ENCODE results near the gene TNFAIP8L2. TPM values are rescaled to one million over a fixed set of nuclear protein-coding genes. Genes with fewer than 3 reads are reported as not detected.
"Not testable (repeated sequence)": the region's sequence is repeated elsewhere in the genome, so short reads cannot be mapped to it uniquely, and the experiment has no call there.

The TNFAIP8L2 gene
- total and polyA plus RNA-seq, 2 experiments from 2014 or later: 0.20 to 0.45 TPM

DNA sequence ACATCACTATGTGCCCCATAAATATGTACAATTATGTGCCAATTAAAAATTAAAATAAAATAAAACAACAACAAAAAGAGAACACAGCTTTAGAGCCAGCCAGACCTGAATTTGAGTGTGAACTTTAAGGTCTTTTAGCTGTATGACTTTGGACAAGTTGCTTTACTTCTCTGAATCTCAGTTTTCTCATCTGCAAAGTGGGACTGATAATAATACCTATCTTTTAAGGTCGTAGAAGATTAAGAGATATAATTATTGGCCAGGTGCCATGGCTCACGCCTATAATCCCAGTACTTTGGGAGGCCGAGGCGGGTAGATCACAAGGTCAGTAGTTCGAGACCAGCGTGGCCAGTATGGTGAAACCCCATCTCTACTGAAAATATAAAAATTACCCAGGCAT lies 36.9 kb downstream of the TNFAIP8L2 start:
- H3K36me3 ChIP-seq: no peaks in the 10 kb centered on the region
- H3K4me3 ChIP-seq: no peak overlapping the region
- no peak for DNase-seq (ENCODE audit: low read depth in 1 of 2, low spot score in 1 of 2)

DNA sequence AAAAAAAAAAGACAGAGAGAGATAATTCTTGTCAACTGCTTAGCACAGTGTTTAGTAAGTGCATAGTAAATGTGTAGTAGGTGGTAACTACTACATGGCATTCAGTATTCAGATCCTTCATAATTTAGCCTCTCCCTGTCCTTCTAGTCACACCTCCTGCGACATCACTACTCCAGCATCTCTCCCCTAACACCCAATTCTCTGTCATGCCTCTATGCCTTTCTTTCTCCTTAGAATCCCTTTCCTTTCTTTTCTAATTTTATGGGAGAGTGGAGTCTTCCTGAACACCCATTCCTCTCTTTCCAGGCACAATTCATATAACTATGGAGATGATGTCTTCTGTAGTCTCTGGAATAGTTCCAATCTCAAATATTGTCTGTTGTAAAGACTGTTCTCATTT lies 37.4 kb downstream of the TNFAIP8L2 start:
- TF ChIP-seq, protein P1, sequence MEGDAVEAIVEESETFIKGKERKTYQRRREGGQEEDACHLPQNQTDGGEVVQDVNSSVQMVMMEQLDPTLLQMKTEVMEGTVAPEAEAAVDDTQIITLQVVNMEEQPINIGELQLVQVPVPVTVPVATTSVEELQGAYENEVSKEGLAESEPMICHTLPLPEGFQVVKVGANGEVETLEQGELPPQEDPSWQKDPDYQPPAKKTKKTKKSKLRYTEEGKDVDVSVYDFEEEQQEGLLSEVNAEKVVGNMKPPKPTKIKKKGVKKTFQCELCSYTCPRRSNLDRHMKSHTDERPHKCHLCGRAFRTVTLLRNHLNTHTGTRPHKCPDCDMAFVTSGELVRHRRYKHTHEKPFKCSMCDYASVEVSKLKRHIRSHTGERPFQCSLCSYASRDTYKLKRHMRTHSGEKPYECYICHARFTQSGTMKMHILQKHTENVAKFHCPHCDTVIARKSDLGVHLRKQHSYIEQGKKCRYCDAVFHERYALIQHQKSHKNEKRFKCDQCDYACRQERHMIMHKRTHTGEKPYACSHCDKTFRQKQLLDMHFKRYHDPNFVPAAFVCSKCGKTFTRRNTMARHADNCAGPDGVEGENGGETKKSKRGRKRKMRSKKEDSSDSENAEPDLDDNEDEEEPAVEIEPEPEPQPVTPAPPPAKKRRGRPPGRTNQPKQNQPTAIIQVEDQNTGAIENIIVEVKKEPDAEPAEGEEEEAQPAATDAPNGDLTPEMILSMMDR (IDR thresholded peaks at IDR 0.05; ENCODE audit: low read depth, low read length): no peak
- Histone ChIP-seq H3K4me3 (no peak overlapping the region), H3K27ac (no peak overlapping the region), H3K9me3 (ENCODE audit: low read depth) (no peaks in the 10 kb centered on the region), H3K4me1 (ENCODE audit: low read depth) (no peaks in the 10 kb centered on the region), H3K36me3 (no peaks in the 10 kb centered on the region), H3K27me3 (no peaks in the 10 kb centered on the region)
- no peak for DNase-seq (ENCODE audit: low read depth in 1 of 2, low spot score in 1 of 2)

More for the DNA sequence above, 36.9 kb downstream of the TNFAIP8L2 start:
- TF ChIP-seq, protein P1 (IDR thresholded peaks at IDR 0.05; ENCODE audit: low read depth, low read length): no peak
- Histone ChIP-seq H3K27ac (no peak overlapping the region), H3K9me3 (ENCODE audit: low read depth) (no peaks in the 10 kb centered on the region), H3K27me3 (no peaks in the 10 kb centered on the region), H3K4me1 (ENCODE audit: low read depth) (no peaks in the 10 kb centered on the region)

DNA sequence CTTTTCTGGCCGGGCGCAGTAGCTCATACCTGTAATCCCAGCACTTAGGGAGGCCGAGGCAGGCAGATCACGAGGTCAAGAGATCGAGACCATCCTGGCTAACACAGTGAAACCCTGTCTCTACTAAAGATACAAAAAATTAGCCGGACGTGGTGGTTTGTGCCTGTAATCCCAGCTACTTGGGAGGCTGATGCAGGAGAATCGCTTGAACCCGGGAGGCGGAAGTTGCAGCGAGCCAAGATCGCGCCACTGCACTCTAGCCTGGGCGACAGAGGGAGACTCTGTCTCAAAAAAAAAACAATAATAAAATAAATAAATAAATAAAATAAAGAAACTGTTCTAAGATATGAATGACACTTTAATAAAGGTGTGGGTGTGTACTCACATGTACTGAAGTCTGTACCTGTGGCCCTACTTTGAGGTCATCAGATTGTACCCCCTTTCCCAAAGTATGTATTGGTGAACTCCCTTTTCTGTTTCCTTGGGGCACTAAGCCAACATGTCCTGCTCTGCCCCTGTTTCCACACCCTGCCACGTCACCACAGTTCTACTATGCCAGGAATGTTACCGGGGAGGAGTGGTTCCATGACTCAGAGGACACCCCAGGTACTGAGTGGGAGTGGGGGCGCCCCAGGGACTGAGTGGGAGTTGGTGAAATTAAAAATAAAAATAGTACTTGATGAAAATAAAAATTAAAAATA lies 38.6 kb downstream of the TNFAIP8L2 start:
- H3K36me3 ChIP-seq; H3K4me1 ChIP-seq (ENCODE audit: low read depth); H3K27ac ChIP-seq; H3K9me3 ChIP-seq (ENCODE audit: low read depth); H3K4me3 ChIP-seq; H3K27me3 ChIP-seq: not testable (repeated sequence)
- peak in 1 of 2 donors; percentile 92 for DNase-seq (ENCODE audit: low read depth in 1 of 2, low spot score in 1 of 2)

DNA sequence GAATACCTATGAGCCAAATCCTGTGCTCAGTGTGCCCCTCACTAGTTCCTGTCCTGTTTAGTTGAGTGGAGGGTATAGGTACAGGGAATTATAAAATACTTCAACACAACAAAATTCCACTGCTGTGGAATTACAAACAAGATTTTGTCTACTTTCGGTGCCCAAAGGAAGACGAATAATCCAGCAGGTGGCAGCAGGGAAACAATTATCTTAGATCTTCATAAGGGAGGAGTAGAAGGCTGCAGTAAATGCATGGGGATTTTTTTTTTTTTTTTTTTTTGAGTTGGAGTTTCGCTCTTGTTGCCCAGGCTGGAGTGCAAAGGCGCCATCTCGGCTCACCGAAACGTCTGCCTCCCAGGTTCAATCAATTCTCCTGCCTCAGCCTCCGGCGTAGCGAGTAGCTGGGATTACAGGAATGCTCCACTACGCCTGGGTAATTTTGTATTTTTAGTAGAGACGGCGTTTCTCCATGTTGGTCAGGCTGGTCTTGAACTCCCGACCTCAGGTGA lies 39.9 kb downstream of the TNFAIP8L2 start:
- Histone ChIP-seq H3K36me3 (no peaks in the 10 kb centered on the region), H3K4me1 (ENCODE audit: low read depth) (peaks cover 6% of the 10 kb centered on the region), H3K9me3 (ENCODE audit: low read depth) (no peaks in the 10 kb centered on the region), H3K27ac (no peak overlapping the region), H3K4me3 (no peak overlapping the region), H3K27me3 (no peaks in the 10 kb centered on the region)
- DNase-seq (ENCODE audit: low read depth in 1 of 2, low spot score in 1 of 2): peak; percentile 75 to 89
- TF ChIP-seq, protein P1 (IDR thresholded peaks at IDR 0.05; ENCODE audit: low read depth, low read length): peak; percentile 56

DNA sequence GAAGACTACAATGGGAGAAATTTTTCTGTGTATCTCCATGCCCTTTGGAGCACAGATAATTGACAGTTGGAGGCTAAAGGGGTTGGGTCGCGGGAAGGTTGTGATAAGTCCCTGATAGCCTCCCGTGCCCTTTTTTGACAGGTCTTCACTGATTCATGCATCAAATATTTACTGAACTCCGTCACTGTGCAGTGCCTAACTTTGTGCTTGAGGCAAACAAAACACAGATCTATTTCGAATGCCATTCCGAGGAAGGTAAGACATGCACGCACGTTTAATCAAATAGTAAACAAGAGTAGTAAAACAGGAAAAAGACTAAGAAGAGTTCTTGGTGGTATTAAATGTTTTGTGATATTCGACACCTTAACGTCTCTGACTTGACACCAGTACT lies 41.4 kb downstream of the TNFAIP8L2 start:
- TF ChIP-seq, protein P1 (IDR thresholded peaks at IDR 0.05; ENCODE audit: low read depth, low read length): no peak
- peak overlapping the region; percentile 94 for H3K27ac ChIP-seq

More for the DNA sequence above, 41.4 kb downstream of the TNFAIP8L2 start:
- H3K9me3 ChIP-seq (ENCODE audit: low read depth): no peaks in the 10 kb centered on the region
- H3K4me1 ChIP-seq (ENCODE audit: low read depth): peaks cover 6% of the 10 kb centered on the region
- peak overlapping the region; percentile 77 for H3K4me3 ChIP-seq
- DNase-seq (ENCODE audit: low read depth in 1 of 2, low spot score in 1 of 2): no peak
- H3K27me3 ChIP-seq: no peaks in the 10 kb centered on the region
- H3K36me3 ChIP-seq: peaks cover 1% of the 10 kb centered on the region
